GM12801 (cell line): ENCODE measurements around the gene ROPN1L.

Experiments used
- TF ChIP-seq, protein P1 (sequence below): IDR thresholded peaks from one replicate; pipeline ENCODE4 v1.5.1; 2011; ENCODE audit warnings: control low read depth; ENCODE audit not compliant: insufficient read length; ENCODE audit errors: extremely low read depth

ROPN1L gene

DNA sequence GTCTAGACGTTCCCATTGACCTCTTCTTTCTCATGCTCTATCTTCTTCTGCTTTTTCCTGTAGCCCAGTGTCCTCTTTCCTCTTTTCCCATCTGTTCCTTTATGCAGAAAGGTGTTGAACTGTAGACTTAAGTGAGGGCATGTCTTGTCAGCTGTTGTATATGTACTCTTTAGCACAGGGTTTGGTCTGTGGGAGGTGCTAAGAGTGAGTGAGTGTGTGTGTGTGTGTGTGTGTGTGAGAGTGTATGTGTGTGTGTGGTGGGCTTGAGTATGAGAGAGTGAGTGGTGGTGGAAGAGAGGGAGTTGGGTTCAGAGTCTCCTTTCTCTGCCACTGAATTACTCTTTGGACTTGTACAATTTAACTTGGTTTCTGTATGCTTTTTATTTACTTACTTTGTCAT, 10.3 kb upstream of the ROPN1L start:
- TF ChIP-seq, protein P1, sequence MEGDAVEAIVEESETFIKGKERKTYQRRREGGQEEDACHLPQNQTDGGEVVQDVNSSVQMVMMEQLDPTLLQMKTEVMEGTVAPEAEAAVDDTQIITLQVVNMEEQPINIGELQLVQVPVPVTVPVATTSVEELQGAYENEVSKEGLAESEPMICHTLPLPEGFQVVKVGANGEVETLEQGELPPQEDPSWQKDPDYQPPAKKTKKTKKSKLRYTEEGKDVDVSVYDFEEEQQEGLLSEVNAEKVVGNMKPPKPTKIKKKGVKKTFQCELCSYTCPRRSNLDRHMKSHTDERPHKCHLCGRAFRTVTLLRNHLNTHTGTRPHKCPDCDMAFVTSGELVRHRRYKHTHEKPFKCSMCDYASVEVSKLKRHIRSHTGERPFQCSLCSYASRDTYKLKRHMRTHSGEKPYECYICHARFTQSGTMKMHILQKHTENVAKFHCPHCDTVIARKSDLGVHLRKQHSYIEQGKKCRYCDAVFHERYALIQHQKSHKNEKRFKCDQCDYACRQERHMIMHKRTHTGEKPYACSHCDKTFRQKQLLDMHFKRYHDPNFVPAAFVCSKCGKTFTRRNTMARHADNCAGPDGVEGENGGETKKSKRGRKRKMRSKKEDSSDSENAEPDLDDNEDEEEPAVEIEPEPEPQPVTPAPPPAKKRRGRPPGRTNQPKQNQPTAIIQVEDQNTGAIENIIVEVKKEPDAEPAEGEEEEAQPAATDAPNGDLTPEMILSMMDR, result no peak

DNA sequence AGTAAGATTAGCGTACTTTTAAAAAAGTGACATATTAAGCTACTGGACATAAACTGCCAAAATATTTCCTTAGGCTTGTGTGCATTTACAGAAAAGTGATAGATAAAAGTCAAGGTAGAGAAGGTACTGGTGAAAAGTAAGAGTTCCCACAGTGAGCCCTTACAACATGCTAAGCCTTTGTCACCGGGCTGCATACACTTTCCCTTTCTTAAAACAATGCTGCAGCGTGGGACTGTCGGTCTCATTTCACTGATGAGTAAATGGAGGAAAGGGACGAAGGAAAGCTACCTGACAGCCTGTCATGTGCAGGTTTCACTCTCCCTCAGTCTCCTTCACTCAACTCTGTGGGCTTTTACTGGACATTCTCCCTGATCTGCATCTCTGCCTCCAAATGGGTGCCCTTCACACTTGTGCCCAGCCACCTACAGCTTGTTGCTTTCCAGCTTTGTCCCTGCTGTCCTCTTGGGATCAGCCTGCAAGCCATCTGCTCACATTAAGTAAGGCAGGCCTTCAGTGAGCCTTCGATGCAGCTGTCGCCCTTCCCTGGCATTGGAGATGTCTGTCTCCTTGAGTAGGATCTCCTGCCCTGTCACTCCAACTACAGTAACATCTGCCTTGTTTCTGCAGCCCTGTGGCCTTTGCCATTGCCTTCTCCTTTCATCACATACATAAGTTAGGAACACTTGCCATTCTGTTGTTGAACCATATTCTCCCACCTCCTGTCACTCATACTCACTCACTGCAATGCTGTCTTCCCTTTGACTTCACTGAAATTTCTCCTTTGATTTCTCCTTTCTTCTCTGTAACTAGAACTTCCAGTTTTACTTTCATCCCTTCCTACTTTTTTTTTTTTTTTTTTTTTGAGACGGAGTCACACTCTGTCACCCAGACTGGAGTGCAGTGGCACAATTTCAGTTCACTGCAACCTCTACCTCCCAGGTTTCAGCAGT, 9.3 kb upstream of the ROPN1L start:
- TF ChIP-seq, protein P1, result no peak

DNA sequence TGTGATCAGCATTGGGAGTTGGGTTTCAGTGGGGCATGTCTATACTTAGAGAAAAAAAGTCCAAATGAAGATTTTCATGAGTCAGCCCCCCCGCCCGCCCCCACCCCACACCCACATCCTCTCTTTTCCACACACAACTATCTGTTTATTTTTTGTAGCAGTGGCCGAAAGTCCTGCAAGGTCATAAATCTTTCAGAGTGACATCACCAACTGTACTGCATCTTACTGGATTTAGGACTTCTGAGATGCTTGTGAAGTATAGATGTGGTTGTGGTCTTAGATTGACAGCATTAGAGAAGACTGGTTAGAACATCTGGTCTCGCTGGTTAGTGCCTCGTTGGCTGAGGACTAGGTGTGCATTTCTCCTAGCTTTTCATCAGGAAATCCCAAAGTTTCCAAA, 7.3 kb upstream of the ROPN1L start:
- TF ChIP-seq, protein P1, result no peak

DNA sequence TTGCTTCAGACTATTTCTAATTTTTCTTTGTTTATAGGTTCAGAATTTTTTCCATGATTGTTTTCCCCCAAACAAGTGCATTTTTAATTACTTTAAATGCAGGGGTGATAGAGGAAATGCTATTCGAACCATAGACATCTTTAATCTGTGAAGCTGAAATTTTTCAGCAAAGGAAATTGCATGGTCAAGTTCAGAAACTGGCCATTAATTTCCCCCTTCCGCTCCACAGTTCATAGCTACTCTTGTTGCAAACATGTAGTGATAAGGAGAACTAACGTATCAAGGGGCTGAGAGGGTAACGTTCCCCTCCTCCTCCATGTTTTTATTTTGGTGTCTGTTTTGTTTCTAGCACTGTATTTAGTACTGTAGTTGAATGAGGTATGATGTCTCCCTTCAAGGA, 3.4 kb upstream of the ROPN1L start:
- TF ChIP-seq, protein P1, result no peak

DNA sequence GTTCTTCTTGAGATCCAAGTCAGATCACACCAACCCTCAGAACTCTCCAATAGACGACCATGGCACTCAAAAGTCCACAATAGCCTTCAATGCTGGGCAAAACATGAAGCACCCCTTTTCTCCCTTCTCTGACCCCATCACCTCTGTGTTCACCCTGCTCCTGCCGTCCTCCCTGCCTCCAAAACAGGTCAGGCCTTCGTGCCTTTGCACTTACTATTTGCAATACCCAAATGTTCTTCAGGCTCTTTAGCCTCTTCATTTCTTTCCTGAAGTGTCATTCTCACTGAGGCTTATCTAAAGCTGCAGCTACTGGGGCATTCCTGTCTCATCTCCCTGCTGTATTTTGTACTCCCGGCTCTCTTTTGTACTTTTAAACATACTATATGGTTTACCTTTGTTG, 2.0 kb upstream of the ROPN1L start:
- TF ChIP-seq, protein P1, result no peak

DNA sequence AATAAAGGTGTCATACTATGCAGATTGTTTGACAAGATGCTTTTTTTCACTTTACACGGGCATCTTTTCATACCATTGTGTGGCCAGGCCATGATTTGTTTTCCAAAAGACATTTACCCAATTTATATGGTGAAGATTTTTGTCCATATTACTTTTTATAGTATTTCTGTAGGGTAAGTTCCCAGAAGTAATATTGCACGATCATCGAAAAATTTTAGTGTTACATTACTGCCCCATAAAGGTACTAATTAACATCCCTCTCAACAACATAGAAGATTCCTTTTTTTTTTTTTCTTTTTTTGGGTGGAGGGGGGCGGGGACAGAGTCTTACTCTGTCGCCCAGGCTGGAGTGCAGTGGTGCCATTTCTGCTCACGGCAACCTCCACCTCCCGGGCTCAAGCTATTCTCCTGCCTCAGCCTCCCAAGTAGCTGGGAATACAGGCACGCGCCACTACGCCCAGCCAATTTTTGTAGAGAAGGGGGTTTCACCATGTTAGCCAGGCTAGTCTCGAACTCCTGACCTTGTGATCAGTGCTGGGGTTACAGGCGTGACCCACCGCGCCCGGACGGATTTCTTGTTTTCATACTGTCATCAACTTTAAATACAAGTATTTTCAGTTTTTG, 1.2 kb upstream of the ROPN1L start:
- TF ChIP-seq, protein P1, result no peak

DNA sequence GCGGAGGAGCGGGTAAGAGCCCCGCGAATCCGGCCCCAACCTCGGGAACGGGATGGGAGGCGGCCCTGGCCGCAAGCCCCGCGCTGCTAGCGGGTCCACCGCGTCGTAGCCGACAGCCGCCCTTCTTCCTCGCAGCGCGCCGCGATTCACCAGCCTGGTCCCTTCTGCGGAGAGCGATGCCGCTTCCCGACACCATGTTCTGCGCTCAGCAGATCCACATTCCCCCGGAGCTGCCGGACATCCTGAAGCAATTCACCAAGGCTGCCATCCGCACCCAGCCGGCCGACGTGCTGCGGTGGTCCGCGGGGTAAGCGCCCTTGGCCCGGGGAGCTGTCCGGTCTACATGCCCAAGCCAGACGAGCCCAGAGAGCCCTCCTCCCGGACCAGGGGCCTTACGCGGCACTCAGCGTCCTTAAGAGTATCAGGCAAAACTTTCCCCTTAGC, 335 bp downstream of the ROPN1L start:
- TF ChIP-seq, protein P1, result no peak
